Iris pigment epithelial cell (primary cell): ENCODE data around the gene GALNT9.
A peak's percentile ranks its signal among the peaks of the same experiment; 100 is the strongest.
"Not testable (repeated sequence)": the region's sequence is repeated elsewhere in the genome, so short reads cannot be mapped to it uniquely, and the experiment has no call there.

Experiments used
- DNase-seq: peaks from one replicate; pipeline ENCODE4 v3.0.0-alpha.2; 2011; ENCODE audit warnings: low read depth

The GALNT9 gene

GRCh38 chr12:132329036-132329719 is at the start of gene GALNT9:
GALNT9 (minus strand) TSS chr12:132329589; CDS start chr12:132329203, 386 bp downstream.
- peak; percentile 18 for DNase-seq

- DNase-seq = not testable (repeated sequence)
Observed at GRCh38 chr12:132379057-132379456, 49.7 kb upstream of the GALNT9 start.

- no peak for DNase-seq
Observed at GRCh38 chr12:132377147-132377546, 47.8 kb upstream of the GALNT9 start.

- DNase-seq = no peak
Observed at GRCh38 chr12:132376464-132376830, 47.1 kb upstream of the GALNT9 start.

- no peak for DNase-seq
Observed at GRCh38 chr12:132375747-132376463, 46.5 kb upstream of the GALNT9 start.

- no peak for DNase-seq
Observed at GRCh38 chr12:132374612-132375445, 45.4 kb upstream of the GALNT9 start.

- DNase-seq = peak; percentile 37
Observed at GRCh38 chr12:132373901-132374611, 44.7 kb upstream of the GALNT9 start.

GRCh38 chr12:132367852-132368251 is 38.5 kb upstream of the GALNT9 start:
- no peak for DNase-seq

GRCh38 chr12:132367071-132367851 is 37.9 kb upstream of the GALNT9 start:
- DNase-seq = peak; percentile 36

GRCh38 chr12:132366341-132366861 is 37.0 kb upstream of the GALNT9 start:
- DNase-seq = no peak

- DNase-seq = no peak
Observed at GRCh38 chr12:132365226-132365625, 35.8 kb upstream of the GALNT9 start.

GRCh38 chr12:132364348-132364902 is 35.0 kb upstream of the GALNT9 start:
- DNase-seq = no peak

- no peak for DNase-seq
Observed at GRCh38 chr12:132363661-132364347, 34.4 kb upstream of the GALNT9 start.

GRCh38 chr12:132362996-132363660 is 33.7 kb upstream of the GALNT9 start:
- no peak for DNase-seq

- no peak for DNase-seq
Observed at GRCh38 chr12:132360906-132361777, 31.8 kb upstream of the GALNT9 start.

GRCh38 chr12:132360410-132360809 is 31.0 kb upstream of the GALNT9 start:
- DNase-seq = no peak

GRCh38 chr12:132359971-132360370 is 30.6 kb upstream of the GALNT9 start:
- no peak for DNase-seq

- no peak for DNase-seq
Observed at GRCh38 chr12:132359551-132359950, 30.2 kb upstream of the GALNT9 start.
